Loucy (cell line): Measurements from ENCODE around the gene MYO9A.

Experiments used
- EZH2phosphoT487 ChIP-seq: fragments of 200-600 bp; IDR thresholded peaks from 2 replicates; pipeline ENCODE4 v1.6.1; 2018; ENCODE audit warnings: antibody characterized with exemption, mild to moderate bottlenecking, moderate library complexity, borderline replicate concordance
- TF ChIP-seq, protein P1 (sequence below): fragments of 200-600 bp; sonication (generic); conservative IDR thresholded peaks from 2 replicates; pipeline ENCODE4 v1.5.1; 2014; ENCODE audit warnings: mild to moderate bottlenecking, antibody characterized with exemption, low read length

DNA sequence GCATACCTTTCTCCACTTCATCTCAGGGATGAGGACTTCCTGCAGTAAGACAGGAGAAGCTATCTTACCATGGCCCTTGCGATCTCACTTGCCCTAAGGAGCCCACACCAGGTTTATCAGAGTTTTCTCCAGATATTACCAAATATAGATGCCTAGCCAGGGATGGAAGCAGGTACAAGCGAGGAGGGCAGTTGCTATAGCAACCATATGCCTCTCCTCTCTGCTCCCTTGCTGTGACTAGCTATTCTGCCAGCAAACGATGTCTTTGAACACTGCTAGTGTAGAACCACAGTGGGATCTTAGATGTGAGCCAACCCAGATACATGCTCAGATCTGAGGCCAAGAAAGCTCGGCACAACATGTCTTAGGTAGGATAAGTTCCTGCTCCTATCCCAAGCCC lies 45.8 kb upstream of the MYO9A start:
- TF ChIP-seq, protein P1, sequence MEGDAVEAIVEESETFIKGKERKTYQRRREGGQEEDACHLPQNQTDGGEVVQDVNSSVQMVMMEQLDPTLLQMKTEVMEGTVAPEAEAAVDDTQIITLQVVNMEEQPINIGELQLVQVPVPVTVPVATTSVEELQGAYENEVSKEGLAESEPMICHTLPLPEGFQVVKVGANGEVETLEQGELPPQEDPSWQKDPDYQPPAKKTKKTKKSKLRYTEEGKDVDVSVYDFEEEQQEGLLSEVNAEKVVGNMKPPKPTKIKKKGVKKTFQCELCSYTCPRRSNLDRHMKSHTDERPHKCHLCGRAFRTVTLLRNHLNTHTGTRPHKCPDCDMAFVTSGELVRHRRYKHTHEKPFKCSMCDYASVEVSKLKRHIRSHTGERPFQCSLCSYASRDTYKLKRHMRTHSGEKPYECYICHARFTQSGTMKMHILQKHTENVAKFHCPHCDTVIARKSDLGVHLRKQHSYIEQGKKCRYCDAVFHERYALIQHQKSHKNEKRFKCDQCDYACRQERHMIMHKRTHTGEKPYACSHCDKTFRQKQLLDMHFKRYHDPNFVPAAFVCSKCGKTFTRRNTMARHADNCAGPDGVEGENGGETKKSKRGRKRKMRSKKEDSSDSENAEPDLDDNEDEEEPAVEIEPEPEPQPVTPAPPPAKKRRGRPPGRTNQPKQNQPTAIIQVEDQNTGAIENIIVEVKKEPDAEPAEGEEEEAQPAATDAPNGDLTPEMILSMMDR = no peak
- no peak for TF ChIP-seq EZH2phosphoT487
